GM19395 (cell line): Measurements from ENCODE around the gene LAMC3.
"Not testable (repeated sequence)": the region's sequence is repeated elsewhere in the genome, so short reads cannot be mapped to it uniquely, and the experiment has no call there.

ENCODE experiments used
- ATAC-seq: cut with Tn5 transposase; IDR thresholded peaks from one replicate; pipeline ENCODE4 v1.9.1; 2021; ENCODE audit warnings: mild to moderate bottlenecking, moderate library complexity; ENCODE audit not compliant: unreplicated experiment

LAMC3 gene

DNA sequence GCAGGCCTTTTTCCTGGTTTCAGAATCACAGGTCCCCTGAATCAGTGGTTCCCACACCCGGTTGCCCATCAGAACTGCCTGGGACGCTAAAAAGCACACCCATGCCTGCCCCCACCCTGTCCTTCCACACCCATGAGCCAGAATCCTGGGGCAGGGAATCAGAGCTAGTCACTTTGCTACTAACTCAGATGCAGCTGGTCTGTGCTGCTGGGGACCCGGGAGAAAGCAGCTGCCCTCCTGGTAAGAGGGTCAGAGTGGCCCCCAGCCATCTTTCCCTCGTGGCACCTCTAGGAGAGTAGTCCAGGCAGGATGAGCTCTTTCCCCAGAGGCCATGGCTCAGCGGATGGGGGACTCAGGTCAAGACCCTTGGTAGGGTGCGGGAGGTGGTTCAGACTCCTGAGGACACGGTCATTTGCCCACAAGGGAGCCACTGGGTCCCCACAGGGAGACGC, 105.1 kb downstream of the LAMC3 start:
- no peak for ATAC-seq

DNA sequence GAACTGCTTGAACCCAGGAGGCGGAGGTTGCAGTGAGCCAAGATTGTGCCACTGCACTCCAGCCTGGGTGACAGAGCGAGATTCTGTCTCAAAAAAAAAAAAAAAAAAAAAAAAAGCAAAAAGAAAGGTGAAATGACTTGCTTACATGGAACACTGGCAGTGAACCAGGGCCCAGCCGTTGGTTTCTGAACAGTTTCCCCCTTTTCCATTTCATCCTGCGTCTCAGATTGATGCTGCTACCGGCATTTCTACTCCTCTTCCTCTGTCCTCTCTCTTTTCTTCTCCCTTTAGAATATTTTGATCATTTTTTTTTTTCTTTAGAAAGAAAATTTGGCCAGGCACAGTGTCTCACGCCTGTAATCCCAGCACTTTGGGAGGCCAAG, 106.4 kb downstream of the LAMC3 start:
- ATAC-seq: not testable (repeated sequence)

GRCh38 chr9:131116281-131117120, 107.5 kb downstream of the LAMC3 start:
- ATAC-seq: no peak

GRCh38 chr9:131117121-131117761, 108.3 kb downstream of the LAMC3 start:
- no peak for ATAC-seq

DNA sequence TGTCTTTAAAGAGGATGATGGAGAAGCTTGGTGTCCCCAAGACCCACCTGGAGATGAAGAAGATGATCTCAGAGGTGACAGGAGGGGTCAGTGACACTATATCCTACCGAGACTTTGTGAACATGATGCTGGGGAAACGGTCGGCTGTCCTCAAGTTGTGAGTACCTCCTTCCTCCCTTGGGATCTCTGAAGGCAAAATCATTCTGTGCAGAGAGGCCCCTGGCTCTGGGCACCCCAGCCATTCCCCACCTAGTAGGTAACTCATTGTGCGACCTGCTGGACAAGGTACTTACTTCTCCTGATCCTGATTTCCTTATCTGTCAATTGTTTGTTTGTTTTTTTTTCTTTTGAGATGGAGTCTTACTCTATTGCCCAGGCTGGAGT, 108.8 kb downstream of the LAMC3 start:
- ATAC-seq: no peak

DNA sequence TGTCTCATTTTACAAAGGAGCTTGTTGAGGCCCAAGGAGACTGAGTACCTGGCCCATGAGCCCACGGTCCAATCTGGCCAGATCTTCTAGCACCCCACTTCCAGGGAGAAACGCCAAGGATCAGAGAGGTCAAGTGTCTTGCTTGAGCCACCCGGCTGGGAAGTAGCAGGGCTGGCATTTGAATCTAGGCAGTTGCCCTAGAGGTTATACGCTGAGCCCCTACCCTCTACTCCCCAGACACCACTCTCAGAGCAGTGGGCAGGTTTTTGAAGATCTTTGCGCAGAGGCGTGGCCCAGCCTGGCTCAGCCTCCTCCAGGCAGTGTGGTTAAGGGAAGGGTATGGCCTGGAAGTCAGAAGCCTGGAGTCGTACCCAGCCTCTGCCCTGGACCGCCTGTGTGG, 110.6 kb downstream of the LAMC3 start:
- no peak for ATAC-seq

DNA sequence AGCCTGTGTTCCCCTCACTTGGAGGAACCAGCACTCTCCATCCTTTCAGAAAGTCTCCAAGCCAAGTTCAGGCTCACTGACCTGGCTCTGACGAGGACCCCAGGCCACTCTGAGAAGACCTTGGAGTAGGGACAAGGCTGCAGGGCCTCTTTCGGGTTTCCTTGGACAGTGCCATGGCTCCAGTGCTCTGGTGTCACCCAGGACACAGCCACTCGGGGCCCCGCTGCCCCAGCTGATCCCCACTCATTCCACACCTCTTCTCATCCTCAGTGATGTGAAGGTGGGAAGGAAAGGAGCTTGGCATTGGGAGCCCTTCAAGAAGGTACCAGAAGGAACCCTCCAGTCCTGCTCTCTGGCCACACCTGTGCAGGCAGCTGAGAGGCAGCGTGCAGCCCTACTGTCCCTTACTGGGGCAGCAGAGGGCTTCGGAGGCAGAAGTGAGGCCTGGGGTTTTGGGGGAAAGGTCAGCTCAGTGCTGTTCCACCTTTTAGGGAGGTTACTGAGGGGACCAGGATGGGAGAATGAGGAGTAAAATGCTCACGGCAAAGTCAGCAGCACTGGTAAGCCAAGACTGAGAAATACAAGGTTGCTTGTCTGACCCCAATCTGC, 111.8 kb downstream of the LAMC3 start:
- ATAC-seq: no peak

GRCh38 chr9:131121346-131121745, 112.4 kb downstream of the LAMC3 start:
- no peak for ATAC-seq

DNA sequence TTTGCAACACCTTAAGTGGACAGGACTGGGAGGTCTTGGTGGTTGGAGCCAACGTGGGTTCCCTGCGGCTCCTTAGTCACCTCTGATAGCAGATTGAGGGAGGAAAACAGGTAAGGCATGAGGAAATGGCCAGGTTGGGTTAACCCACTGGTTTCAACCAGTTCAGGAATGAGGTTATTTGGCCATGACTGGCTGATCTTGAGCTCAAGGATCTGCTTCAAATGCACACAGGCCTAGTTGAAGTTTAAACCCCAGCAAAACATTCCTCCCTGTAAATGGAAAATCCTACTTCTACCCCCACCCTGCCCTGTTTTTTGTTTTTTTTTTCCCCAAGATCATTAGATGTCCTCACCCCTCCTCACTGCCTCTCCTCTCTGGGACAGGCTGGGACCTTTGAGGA, 113.2 kb downstream of the LAMC3 start:
- no peak for ATAC-seq

GRCh38 chr9:131125038-131125287, 116.0 kb downstream of the LAMC3 start:
- ATAC-seq: no peak

- peak; percentile 88 for ATAC-seq
Measured at GRCh38 chr9:131125288-131126058, 116.5 kb downstream of the LAMC3 start, which contains the start of gene NUP214. NUP214 (plus strand) TSS chr9:131125586; CDS start chr9:131125705, 119 bp downstream.

DNA sequence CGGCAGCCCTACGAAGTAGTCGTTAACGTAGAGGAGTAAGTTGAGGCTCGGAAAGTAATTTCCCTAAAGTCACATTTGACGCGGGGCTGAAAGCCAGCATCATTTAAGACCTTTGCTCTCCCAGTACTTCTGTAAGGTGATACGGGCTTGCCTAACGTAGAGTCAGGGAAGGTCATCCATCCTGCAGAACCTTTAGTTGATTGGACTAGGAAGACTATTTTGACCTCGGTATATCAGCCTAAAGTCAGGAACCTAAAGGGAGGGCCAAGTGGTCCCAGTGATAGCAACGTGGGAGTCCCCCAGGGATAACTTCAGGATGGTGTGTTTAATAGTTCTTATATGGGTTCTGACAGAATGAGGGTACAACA, 117.1 kb downstream of the LAMC3 start:
- ATAC-seq: no peak

DNA sequence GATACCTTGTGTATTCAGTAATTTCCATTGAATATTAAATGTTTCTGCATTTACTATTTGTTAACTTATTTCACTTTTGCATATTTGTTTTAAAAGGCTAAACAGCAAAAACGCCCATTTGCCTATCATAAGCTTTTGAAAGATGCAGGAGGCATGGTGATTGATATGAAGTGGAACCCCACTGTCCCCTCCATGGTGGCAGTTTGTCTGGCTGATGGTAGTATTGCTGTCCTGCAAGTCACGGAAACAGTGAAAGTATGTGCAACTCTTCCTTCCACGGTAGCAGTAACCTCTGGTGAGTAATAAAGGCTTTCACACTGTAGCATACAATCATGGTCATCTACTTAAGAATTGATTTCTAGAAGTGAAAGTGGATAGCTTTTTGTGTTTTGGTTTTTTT, 120.2 kb downstream of the LAMC3 start:
- ATAC-seq: no peak

DNA sequence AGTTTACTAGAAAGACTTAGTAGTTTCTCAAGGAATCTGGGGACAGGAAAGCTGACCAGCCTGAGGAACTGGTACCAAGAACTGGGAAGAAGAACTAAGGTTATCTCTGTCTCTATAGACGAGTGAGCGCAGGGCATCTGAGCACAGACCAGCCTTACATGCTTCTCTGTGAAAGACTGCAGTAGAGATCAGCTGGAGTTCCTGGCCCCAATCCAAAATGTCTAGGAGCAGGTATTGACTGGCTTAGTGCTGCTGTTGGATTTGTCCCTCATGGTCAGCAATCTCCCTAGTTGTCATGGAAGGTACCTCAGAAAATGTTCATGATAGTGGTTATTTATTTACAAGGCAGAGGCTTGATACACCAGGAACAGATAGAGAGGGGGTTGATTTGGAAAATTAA, 129.7 kb downstream of the LAMC3 start:
- no peak for ATAC-seq

- ATAC-seq: no peak
Measured at GRCh38 chr9:131140112-131140511, 131.1 kb downstream of the LAMC3 start.

- no peak for ATAC-seq
Measured at GRCh38 chr9:131140550-131140949, 131.6 kb downstream of the LAMC3 start.

DNA sequence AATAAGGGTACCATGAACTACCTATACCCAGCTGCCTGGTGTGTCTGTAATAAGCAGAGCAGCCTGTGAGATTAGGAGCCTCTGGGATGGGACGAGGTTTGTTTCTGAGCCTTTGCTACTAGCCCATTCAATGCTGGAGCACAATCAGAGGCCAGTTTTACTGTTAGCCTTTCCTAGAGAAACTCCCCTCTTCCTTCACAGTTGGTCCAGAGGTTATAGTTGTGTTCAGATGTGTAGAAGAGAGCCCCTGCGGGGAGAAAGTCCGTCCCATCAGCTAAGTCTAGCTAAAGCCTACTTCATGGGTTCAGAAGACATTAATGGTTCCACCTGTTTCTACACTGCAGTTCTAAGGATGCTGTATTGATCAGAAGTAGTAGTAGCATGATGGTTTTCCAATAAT, 133.2 kb downstream of the LAMC3 start:
- ATAC-seq: no peak
